Left lung (tissue), 10 donors: Measurements from ENCODE around the gene FLRT2. TPM values are rescaled to one million over a fixed set of nuclear protein-coding genes. Genes with fewer than 3 reads are reported as not detected.

Source experiments
- ATAC-seq: fragments of 200-7000 bp; cut with Tn5 transposase; one replicate; pipeline ENCODE4 v1.9.1; 2020; ENCODE audit warnings: moderate library complexity
- DNase-seq, 4 donors: peaks; one replicate each; pipeline ENCODE4 v3.0.0-alpha.2; 2013 to 2020
- H3K27ac ChIP-seq, 2 donors: fragments of 200-600 bp; sonication (generic) in 1 of 2; one replicate each; pipeline versions ENCODE4 v1.5.0 to v1.8.0; 2020 to 2021
- H3K27me3 ChIP-seq, 2 donors: fragments of 200-600 bp; sonication (generic) in 1 of 2; one replicate each; pipeline versions ENCODE4 v1.5.0 to v1.8.0; 2020 to 2021
- H3K36me3 ChIP-seq, 2 donors: fragments of 200-600 bp; sonication (generic) in 1 of 2; one replicate each; pipeline versions ENCODE4 v1.5.0 to v1.8.0; 2020 to 2021
- H3K4me1 ChIP-seq, 2 donors: fragments of 200-600 bp; one replicate each; pipeline ENCODE4 v1.8.0; 2021
- H3K4me3 ChIP-seq, 2 donors: fragments of 200-600 bp; sonication (generic) in 1 of 2; one replicate each; pipeline versions ENCODE4 v1.5.0 to v1.8.0; 2020 to 2021; ENCODE audit warnings: mild to moderate bottlenecking in 1 of 2
- H3K9me3 ChIP-seq, 2 donors: fragments of 200-600 bp; sonication (generic) in 1 of 2; one replicate each; pipeline versions ENCODE4 v1.5.0 to v1.8.0; 2020 to 2021
- CTCF ChIP-seq, 2 donors: fragments of 200-600 bp; sonication (generic) in 1 of 2; IDR thresholded peaks; one replicate each; pipeline versions ENCODE4 v1.5.0 to v1.8.0; 2021; ENCODE audit warnings: antibody characterized with exemption in 2 of 2
- intact Hi-C, 2 donors: fragments of 100-400 bp; cut with DNase I; formaldehyde crosslinking; loops; one replicate each; pipeline versions ENCODE4 v1.11.2 to v1.14.2; 2022
- polyA plus RNA-seq, 6 donors: library from polyadenylated mRNA; unstranded; fragments of 120-200 nt; gene quantifications; one replicate each; pipeline ENCODE4 v1.2.1, GENCODE V29; 2013; ENCODE audit not compliant: insufficient read length in 6 of 6
- total RNA-seq, 2 donors: library from RNA; stranded (reverse); fragmentation: NEBNext Ultra II Directional; extraction: Animal tissue kit (Norgen Biotek cat#: 25700); gene quantifications; one replicate each; pipeline ENCODE4 v1.2.1, GENCODE V29; 2021
- donor health status: DM: no; HTN: yes; CAD: no.
- donor health status: DM: no; HTN: no; CAD: no.

FLRT2 gene
- total and polyA plus RNA-seq, 8 donors, result 19.1 to 51.3 (median 35.3) TPM

- ATAC-seq (no peak), DNase-seq (no peak)
- H3K27me3 ChIP-seq, result peaks cover 4 to 31% of the 10 kb centered on the region in 2 donors
- H3K36me3 ChIP-seq, result no peaks in the 10 kb centered on the region
- H3K27ac ChIP-seq, result no peak overlapping the region
- TF ChIP-seq CTCF (IDR thresholded peaks at IDR 0.05), result no peak
- no peaks in the 10 kb centered on the region for H3K4me1 ChIP-seq
- no peak overlapping the region for H3K4me3 ChIP-seq
- intact Hi-C loops, result no loop called here
- no peaks in the 10 kb centered on the region for H3K9me3 ChIP-seq
These were observed 9.6 kb downstream of the FLRT2 start for GRCh38 chr14:85539510-85539909.

DNA sequence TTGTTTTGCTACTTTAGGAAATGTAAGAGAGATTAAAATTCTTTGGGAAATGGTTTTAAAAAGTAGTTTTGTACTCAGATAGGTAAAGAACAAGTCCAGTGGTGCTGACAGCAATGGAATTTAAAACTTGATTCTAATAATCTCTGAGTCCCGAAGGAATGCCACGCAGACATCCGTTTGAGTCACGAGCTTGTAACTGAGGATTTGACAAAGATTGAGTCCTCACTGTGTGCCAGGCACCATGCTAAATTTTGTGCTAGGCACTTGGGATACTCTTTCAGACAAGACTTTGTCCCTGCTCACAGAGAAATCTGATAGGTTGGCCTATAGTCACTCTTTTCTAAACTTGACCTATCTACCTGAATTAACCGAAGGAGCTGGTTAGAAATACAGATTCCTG, 12.7 kb downstream of the FLRT2 start:
- TF ChIP-seq CTCF (IDR thresholded peaks at IDR 0.05), result no peak
- Histone ChIP-seq H3K36me3 (no peaks in the 10 kb centered on the region), H3K27me3 (no peaks in the 10 kb centered on the region), H3K9me3 (no peaks in the 10 kb centered on the region), H3K4me1 (no peaks in the 10 kb centered on the region), H3K4me3 (no peak overlapping the region), H3K27ac (no peak overlapping the region)
- DNase-seq (no peak), ATAC-seq (no peak)
- intact Hi-C loops, result no loop called here

- Histone ChIP-seq H3K36me3 (no peaks in the 10 kb centered on the region), H3K9me3 (no peaks in the 10 kb centered on the region), H3K4me3 (no peak overlapping the region), H3K27me3 (no peaks in the 10 kb centered on the region), H3K4me1 (no peaks in the 10 kb centered on the region), H3K27ac (no peak overlapping the region)
- intact Hi-C loops, result no loop called here
- no peak for DNase-seq
- no peak for TF ChIP-seq CTCF (IDR thresholded peaks at IDR 0.05)
- ATAC-seq, result no peak
These were observed 15.8 kb downstream of the FLRT2 start for GRCh38 chr14:85545738-85546137.

- no peaks in the 10 kb centered on the region for H3K36me3 ChIP-seq
- H3K27me3 ChIP-seq, result no peaks in the 10 kb centered on the region
- H3K4me3 ChIP-seq, result no peak overlapping the region
- DNase-seq (no peak), ATAC-seq (no peak)
- no peaks in the 10 kb centered on the region for H3K4me1 ChIP-seq
- TF ChIP-seq CTCF (IDR thresholded peaks at IDR 0.05), result no peak
- H3K9me3 ChIP-seq, result no peaks in the 10 kb centered on the region
- intact Hi-C loops, result no loop called here
- no peak overlapping the region for H3K27ac ChIP-seq
These were observed 16.4 kb downstream of the FLRT2 start for GRCh38 chr14:85546390-85546789.

- H3K36me3 ChIP-seq, result no peaks in the 10 kb centered on the region
- H3K4me3 ChIP-seq, result no peak overlapping the region
- ATAC-seq (peak; percentile 19), DNase-seq (no peak)
- intact Hi-C loops, result no loop called here
- H3K27ac ChIP-seq, result no peak overlapping the region
- no peak for TF ChIP-seq CTCF (IDR thresholded peaks at IDR 0.05)
- H3K4me1 ChIP-seq, result no peaks in the 10 kb centered on the region
- no peaks in the 10 kb centered on the region for H3K9me3 ChIP-seq
- H3K27me3 ChIP-seq, result no peaks in the 10 kb centered on the region
These were observed 19.8 kb downstream of the FLRT2 start for GRCh38 chr14:85549697-85550096.
